Measurements from ENCODE around the gene ARHGAP6.
A peak's percentile ranks its signal among the peaks of the same experiment; 100 is the strongest.

ARHGAP6 gene

GRCh38 chrX:11205796-11206195, 459.9 kb downstream of the ARHGAP6 start:
- DNase-seq = no peak

- no peak for DNase-seq
Observed at GRCh38 chrX:11197671-11198070, 468.0 kb downstream of the ARHGAP6 start.

- DNase-seq = no peak
Observed at GRCh38 chrX:11196476-11196875, 469.2 kb downstream of the ARHGAP6 start.

- DNase-seq = no peak
Observed at GRCh38 chrX:11193035-11193469, 472.7 kb downstream of the ARHGAP6 start.

GRCh38 chrX:11190745-11191510, 474.8 kb downstream of the ARHGAP6 start:
- no peak for DNase-seq

- no peak for DNase-seq
Observed at GRCh38 chrX:11189097-11189496, 476.6 kb downstream of the ARHGAP6 start.

- no peak for DNase-seq
Observed at GRCh38 chrX:11188664-11189063, 477.1 kb downstream of the ARHGAP6 start.

GRCh38 chrX:11187001-11187400, 478.7 kb downstream of the ARHGAP6 start:
- DNase-seq = no peak

- no peak for DNase-seq
Observed at GRCh38 chrX:11185861-11186260, 479.9 kb downstream of the ARHGAP6 start.

GRCh38 chrX:11180571-11180970, 485.1 kb downstream of the ARHGAP6 start:
- no peak for DNase-seq

GRCh38 chrX:11172415-11172814, 493.3 kb downstream of the ARHGAP6 start:
- no peak for DNase-seq

GRCh38 chrX:11171956-11172355, 493.8 kb downstream of the ARHGAP6 start:
- no peak for DNase-seq

GRCh38 chrX:11164433-11164832, 501.3 kb downstream of the ARHGAP6 start:
- DNase-seq = no peak

GRCh38 chrX:11159149-11159548, 506.6 kb downstream of the ARHGAP6 start:
- no peak for DNase-seq

- no peak for DNase-seq
Observed at GRCh38 chrX:11151799-11152559, 513.7 kb downstream of the ARHGAP6 start.

GRCh38 chrX:11148401-11148800, 517.3 kb downstream of the ARHGAP6 start:
- DNase-seq = no peak

GRCh38 chrX:11146411-11146810, 519.3 kb downstream of the ARHGAP6 start:
- DNase-seq = no peak

GRCh38 chrX:11143931-11144678, 521.6 kb downstream of the ARHGAP6 start:
- DNase-seq = peak; percentile 10

- no peak for DNase-seq
Observed at GRCh38 chrX:11138498-11139390, 527.0 kb downstream of the ARHGAP6 start.

- DNase-seq = no peak
Observed at GRCh38 chrX:11137543-11138139, 528.1 kb downstream of the ARHGAP6 start.

GRCh38 chrX:11135564-11136185, 530.0 kb downstream of the ARHGAP6 start:
- DNase-seq = no peak

- no peak for DNase-seq
Observed at GRCh38 chrX:11131146-11131545, 534.6 kb downstream of the ARHGAP6 start.

Measured in stimulated activated naive CD4-positive, alpha-beta T cell treated with Interleukin-2 at 50 U/mL for 16 hours (primary cell).